ENCODE measurements around the gene TBX18.

The TBX18 gene

GRCh38 chr6:84718038-84718955, 46.1 kb downstream of the TBX18 start:
- H3K4me3 ChIP-seq (ENCODE audit: low read depth, low read length): no peak overlapping the region
- DNase-seq (ENCODE audit: low read depth): no peak
- no peak for TF ChIP-seq CTCF (IDR thresholded peaks at IDR 0.05; ENCODE audit: low read depth, low read length, missing control alignments)

- DNase-seq (ENCODE audit: low read depth): no peak
- no peak for TF ChIP-seq CTCF (IDR thresholded peaks at IDR 0.05; ENCODE audit: low read depth, low read length, missing control alignments)
- H3K4me3 ChIP-seq (ENCODE audit: low read depth, low read length): no peak overlapping the region
Observed at GRCh38 chr6:84709121-84709520, 55.3 kb downstream of the TBX18 start.

- DNase-seq (ENCODE audit: low read depth): no peak
- no peak for TF ChIP-seq CTCF (IDR thresholded peaks at IDR 0.05; ENCODE audit: low read depth, low read length, missing control alignments)
- no peak overlapping the region for H3K4me3 ChIP-seq (ENCODE audit: low read depth, low read length)
Observed at GRCh38 chr6:84707171-84707570, 57.2 kb downstream of the TBX18 start.

- DNase-seq (ENCODE audit: low read depth): no peak
- no peak overlapping the region for H3K4me3 ChIP-seq (ENCODE audit: low read depth, low read length)
- TF ChIP-seq CTCF (IDR thresholded peaks at IDR 0.05; ENCODE audit: low read depth, low read length, missing control alignments): no peak
Observed at GRCh38 chr6:84696166-84696565, 68.2 kb downstream of the TBX18 start.

GRCh38 chr6:84691978-84692623, 72.3 kb downstream of the TBX18 start:
- no peak overlapping the region for H3K4me3 ChIP-seq (ENCODE audit: low read depth, low read length)
- no peak for TF ChIP-seq CTCF (IDR thresholded peaks at IDR 0.05; ENCODE audit: low read depth, low read length, missing control alignments)
- no peak for DNase-seq (ENCODE audit: low read depth)

GRCh38 chr6:84688141-84688873, 76.1 kb downstream of the TBX18 start:
- no peak for TF ChIP-seq CTCF (IDR thresholded peaks at IDR 0.05; ENCODE audit: low read depth, low read length, missing control alignments)
- no peak overlapping the region for H3K4me3 ChIP-seq (ENCODE audit: low read depth, low read length)
- no peak for DNase-seq (ENCODE audit: low read depth)
